Spinal cord (tissue), 10 donors: ENCODE measurements around the gene TRANK1. TPM values are rescaled to one million over a fixed set of nuclear protein-coding genes. Genes with fewer than 3 reads are reported as not detected.

Experiments used
- DNase-seq, 6 donors: peaks; one replicate each; pipeline versions ENCODE4 v3.0.0 to v3.0.0-alpha.2; 2013 to 2015; ENCODE audit warnings: low spot score in 6 of 6, low read depth in 4 of 6
- H3K27ac ChIP-seq: one replicate; pipeline ENCODE4 v1.5.1; 2013; ENCODE audit warnings: low read depth, low read length, control low read depth
- H3K27me3 ChIP-seq: one replicate; pipeline ENCODE4 v1.6.1; 2013; ENCODE audit warnings: low read length; ENCODE audit not compliant: control insufficient read depth, insufficient read depth
- H3K36me3 ChIP-seq: one replicate; pipeline ENCODE4 v1.6.1; 2013; ENCODE audit warnings: low read length; ENCODE audit not compliant: control insufficient read depth, insufficient read depth
- H3K4me1 ChIP-seq: one replicate; pipeline ENCODE4 v1.6.1; 2013; ENCODE audit warnings: low read length; ENCODE audit not compliant: control insufficient read depth, insufficient read depth
- H3K4me3 ChIP-seq: one replicate; pipeline ENCODE4 v1.5.1; 2013; ENCODE audit warnings: low read depth, low read length, control low read depth
- H3K9me3 ChIP-seq: one replicate; pipeline ENCODE4 v1.6.1; 2013; ENCODE audit warnings: low read length; ENCODE audit not compliant: control insufficient read depth, insufficient read depth
- WGBS: methylation state at CpG from one replicate; pipeline ENCODE4 v1.1.5; 2013; ENCODE audit warnings: missing lambda C conversion rate; ENCODE audit not compliant: insufficient coverage; 5-methylcytosine and 5-hydroxymethylcytosine counted together
- polyA plus RNA-seq, 2 donors: library from polyadenylated mRNA; unstranded; fragments of 120-200 nt; gene quantifications; one replicate each; pipeline ENCODE4 v1.2.1, GENCODE V29; 2013; ENCODE audit not compliant: insufficient read length in 2 of 2
- total RNA-seq, 2 donors: library from RNA; depleted of rRNA in 1 of 2; stranded (reverse); fragments of 120-200 nt in 1 of 2; fragments of >200 nt in 1 of 2; gene quantifications; one replicate each; pipeline versions ENCODE4 v1.2.3 to v1.2.4, GENCODE V29; 2013 to 2014
- donor health status: healthy.

TRANK1 gene
- total and polyA plus RNA-seq, 4 donors: 11.1 to 22.4 (median 20.0) TPM

- H3K9me3 ChIP-seq: no peaks in the 10 kb centered on the region
- no peak overlapping the region for H3K27ac ChIP-seq
- H3K4me3 ChIP-seq: no peak overlapping the region
- 90% methylated on average over 3 of the region's 4 CpGs for WGBS
- no peaks in the 10 kb centered on the region for H3K4me1 ChIP-seq
- no peak for DNase-seq
- H3K36me3 ChIP-seq: no peaks in the 10 kb centered on the region
- no peaks in the 10 kb centered on the region for H3K27me3 ChIP-seq
Observed at GRCh38 chr3:36814776-36815175, 130.1 kb downstream of the TRANK1 start.

- Histone ChIP-seq H3K27ac (no peak overlapping the region), H3K27me3 (no peaks in the 10 kb centered on the region), H3K4me3 (no peak overlapping the region), H3K9me3 (no peaks in the 10 kb centered on the region), H3K4me1 (no peaks in the 10 kb centered on the region), H3K36me3 (no peaks in the 10 kb centered on the region)
- WGBS: 36% methylated on average over 3 of the region's 7 CpGs
- peak in 1 of 6 donors; percentile 17 for DNase-seq
Observed at GRCh38 chr3:36814066-36814717, 130.7 kb downstream of the TRANK1 start.

GRCh38 chr3:36813305-36813704 lies 131.5 kb downstream of the TRANK1 start:
- DNase-seq: no peak
- Histone ChIP-seq H3K4me3 (no peak overlapping the region), H3K36me3 (no peaks in the 10 kb centered on the region), H3K4me1 (no peaks in the 10 kb centered on the region), H3K9me3 (no peaks in the 10 kb centered on the region), H3K27ac (no peak overlapping the region), H3K27me3 (no peaks in the 10 kb centered on the region)
- WGBS: 82% methylated on average over 6 of the region's 6 CpGs

- no peaks in the 10 kb centered on the region for H3K9me3 ChIP-seq
- no peak overlapping the region for H3K27ac ChIP-seq
- H3K4me1 ChIP-seq: no peaks in the 10 kb centered on the region
- no peaks in the 10 kb centered on the region for H3K36me3 ChIP-seq
- 100% methylated on average over 1 of the region's 1 CpG for WGBS
- H3K4me3 ChIP-seq: no peak overlapping the region
- H3K27me3 ChIP-seq: no peaks in the 10 kb centered on the region
- DNase-seq: no peak
Observed at GRCh38 chr3:36812240-36812639, 132.6 kb downstream of the TRANK1 start.

GRCh38 chr3:36811768-36812167 lies 133.1 kb downstream of the TRANK1 start:
- no peaks in the 10 kb centered on the region for H3K36me3 ChIP-seq
- H3K9me3 ChIP-seq: no peaks in the 10 kb centered on the region
- no peak overlapping the region for H3K27ac ChIP-seq
- H3K4me3 ChIP-seq: no peak overlapping the region
- no CpG with 5 or more reads among the region's 2 CpGs for WGBS
- no peaks in the 10 kb centered on the region for H3K4me1 ChIP-seq
- H3K27me3 ChIP-seq: no peaks in the 10 kb centered on the region
- DNase-seq: no peak

- H3K9me3 ChIP-seq: peaks cover 6% of the 10 kb centered on the region
- H3K4me1 ChIP-seq: no peaks in the 10 kb centered on the region
- H3K27me3 ChIP-seq: no peaks in the 10 kb centered on the region
- 87% methylated on average over 2 of the region's 2 CpGs for WGBS
- DNase-seq: peak in 2 of 6 donors; percentile 16 to 57
- no peaks in the 10 kb centered on the region for H3K36me3 ChIP-seq
- H3K4me3 ChIP-seq: no peak overlapping the region
- H3K27ac ChIP-seq: no peak overlapping the region
Observed at GRCh38 chr3:36804295-36805055, 140.4 kb downstream of the TRANK1 start.

- no peak overlapping the region for H3K4me3 ChIP-seq
- no peaks in the 10 kb centered on the region for H3K27me3 ChIP-seq
- no peaks in the 10 kb centered on the region for H3K4me1 ChIP-seq
- H3K36me3 ChIP-seq: no peaks in the 10 kb centered on the region
- DNase-seq: peak in 1 of 6 donors; percentile 66
- 60% methylated on average over 1 of the region's 5 CpGs for WGBS
- peaks cover 6% of the 10 kb centered on the region for H3K9me3 ChIP-seq
- no peak overlapping the region for H3K27ac ChIP-seq
Observed at GRCh38 chr3:36803091-36803791, 141.6 kb downstream of the TRANK1 start.

GRCh38 chr3:36800533-36801116 lies 144.2 kb downstream of the TRANK1 start:
- 79% methylated on average over 3 of the region's 3 CpGs for WGBS
- Histone ChIP-seq H3K4me3 (no peak overlapping the region), H3K4me1 (no peaks in the 10 kb centered on the region), H3K9me3 (peaks cover 2% of the 10 kb centered on the region), H3K27me3 (no peaks in the 10 kb centered on the region), H3K27ac (no peak overlapping the region), H3K36me3 (no peaks in the 10 kb centered on the region)
- no peak for DNase-seq

- Histone ChIP-seq H3K36me3 (no peaks in the 10 kb centered on the region), H3K9me3 (no peaks in the 10 kb centered on the region), H3K27me3 (no peaks in the 10 kb centered on the region), H3K4me3 (no peak overlapping the region), H3K27ac (no peak overlapping the region), H3K4me1 (no peaks in the 10 kb centered on the region)
- DNase-seq: no peak
Observed at GRCh38 chr3:36796881-36797280, 148.0 kb downstream of the TRANK1 start.
